Measurements from ENCODE around the gene IL17B. TPM values are rescaled to one million over a fixed set of nuclear protein-coding genes. Genes with fewer than 3 reads are reported as not detected.

The IL17B gene
- total RNA-seq, 1 experiment from 2014 or later, result not detected

- Histone ChIP-seq H3K4me2 (no peak overlapping the region), H3K79me2 (ENCODE audit: low read depth) (no peaks in the 10 kb centered on the region), H3F3A (ENCODE audit: insufficient read depth, low read depth) (peaks cover 5% of the 10 kb centered on the region; the same call in 1 of the 2 replicates), H3K4me1 (replicated peaks; ENCODE audit: insufficient read depth) (0 out of 2 replicates have a peak, but pooled peaks cover 6% of the 10 kb centered on the region), H3K4me3 (no peak overlapping the region), H3K27ac (no peak overlapping the region), H3K9me3 (ENCODE audit: insufficient read depth, low read depth) (no peaks in the 10 kb centered on the region), H4K20me1 (ENCODE audit: insufficient read depth) (no peaks in the 10 kb centered on the region), H2AFZ (no peak overlapping the region), H3K27me3 (ENCODE audit: insufficient read depth, low read depth) (no peaks in the 10 kb centered on the region), H3K36me3 (ENCODE audit: low read depth) (no peaks in the 10 kb centered on the region), H3K9me2 (ENCODE audit: insufficient read depth) (no peaks in the 10 kb centered on the region)
- intact Hi-C loops (cut with micrococcal nuclease; ENCODE audit: unreplicated experiment), result no loop called here
- no peak for DNase-seq
- ChIA-PET CTCF (no interaction called here), POLR2A (ENCODE audit: unreplicated experiment) (no interaction called here)
- TF ChIP-seq EZH2 (IDR thresholded peaks at IDR 0.05; ENCODE audit: low read depth) (no peak), CTCF (conservative IDR thresholded peaks at IDR 0.05) (no peak)
- BruUV-seq (replicated peaks), result no TSS peak
Measured at GRCh38 chr5:149363358-149363757, 15.7 kb downstream of the IL17B start.

- intact Hi-C loops (cut with micrococcal nuclease; ENCODE audit: unreplicated experiment), result no loop called here
- H3K79me2 ChIP-seq (ENCODE audit: low read depth), result no peaks in the 10 kb centered on the region
- TF ChIP-seq EZH2 (IDR thresholded peaks at IDR 0.05; ENCODE audit: low read depth) (no peak), CTCF (conservative IDR thresholded peaks at IDR 0.05) (no peak)
- no peak overlapping the region for H3K27ac ChIP-seq
- no peaks in the 10 kb centered on the region for H3K9me2 ChIP-seq (ENCODE audit: insufficient read depth)
- ChIA-PET CTCF (no interaction called here), POLR2A (ENCODE audit: unreplicated experiment) (no interaction called here)
- BruUV-seq (replicated peaks), result no TSS peak
- no peaks in the 10 kb centered on the region for H3K9me3 ChIP-seq (ENCODE audit: insufficient read depth, low read depth)
- H4K20me1 ChIP-seq (ENCODE audit: insufficient read depth), result no peaks in the 10 kb centered on the region
- H3K4me1 ChIP-seq (replicated peaks; ENCODE audit: insufficient read depth), result 0 out of 2 replicates have a peak, but pooled peaks cover 8% of the 10 kb centered on the region
- H3K4me2 ChIP-seq, result no peak overlapping the region
- no peak for DNase-seq
- no peak overlapping the region for H2AFZ ChIP-seq
- no peak overlapping the region for H3K4me3 ChIP-seq
- H3F3A ChIP-seq (ENCODE audit: insufficient read depth, low read depth), result peaks cover 5% of the 10 kb centered on the region; the same call in 1 of the 2 replicates
- H3K27me3 ChIP-seq (ENCODE audit: insufficient read depth, low read depth), result no peaks in the 10 kb centered on the region
- no peaks in the 10 kb centered on the region for H3K36me3 ChIP-seq (ENCODE audit: low read depth)
Measured at GRCh38 chr5:149362541-149362940, 16.6 kb downstream of the IL17B start.

- no peak overlapping the region for H3K27ac ChIP-seq
- H3K4me1 ChIP-seq (replicated peaks; ENCODE audit: insufficient read depth), result peaks cover 14% of the 10 kb centered on the region; the same call in 1 of the 2 replicates
- no peaks in the 10 kb centered on the region for H3K27me3 ChIP-seq (ENCODE audit: insufficient read depth, low read depth)
- H3K4me2 ChIP-seq, result no peak overlapping the region
- intact Hi-C loops (cut with micrococcal nuclease; ENCODE audit: unreplicated experiment), result no loop called here
- CTCF ChIA-PET, result no interaction called here
- no peak overlapping the region for H2AFZ ChIP-seq
- H3K36me3 ChIP-seq (ENCODE audit: low read depth), result no peaks in the 10 kb centered on the region
- H3K79me2 ChIP-seq (ENCODE audit: low read depth), result no peaks in the 10 kb centered on the region
- no TSS peak for BruUV-seq (replicated peaks)
- no peak for TF ChIP-seq EZH2 (IDR thresholded peaks at IDR 0.05; ENCODE audit: low read depth)
- no peak for TF ChIP-seq CTCF (conservative IDR thresholded peaks at IDR 0.05)
- DNase-seq, result no peak
- no peaks in the 10 kb centered on the region for H4K20me1 ChIP-seq (ENCODE audit: insufficient read depth)
- H3K9me3 ChIP-seq (ENCODE audit: insufficient read depth, low read depth), result no peaks in the 10 kb centered on the region
- no peaks in the 10 kb centered on the region for H3K9me2 ChIP-seq (ENCODE audit: insufficient read depth)
- H3F3A ChIP-seq (ENCODE audit: insufficient read depth, low read depth), result peaks cover 21% of the 10 kb centered on the region
- no peak overlapping the region for H3K4me3 ChIP-seq
- POLR2A ChIA-PET (ENCODE audit: unreplicated experiment), result no interaction called here
Measured at GRCh38 chr5:149360272-149360671, 18.8 kb downstream of the IL17B start.
